Activated T-helper 2 cell treated with anti-CD3 and anti-CD28 coated beads, Interferon-gamma antibody, Interleukin-2, Interleukin-4, amounts not matched to agents 10 μg/mL and 5 μg/mL and 100 μg/mL, durations not matched to agents 14 hours and 24 hours and 36 hours (primary cell): ENCODE measurements around the gene UBA52. TPM values are rescaled to one million over a fixed set of nuclear protein-coding genes. Genes with fewer than 3 reads are reported as not detected.
A peak's percentile ranks its signal among the peaks of the same experiment; 100 is the strongest.
"Not testable (repeated sequence)": the region's sequence is repeated elsewhere in the genome, so short reads cannot be mapped to it uniquely, and the experiment has no call there.

Source experiments
- DNase-seq: peaks from one replicate; pipeline ENCODE4 v3.0.0; 2021; ENCODE audit warnings: low spot score
- H3K27ac Mint-ChIP-seq: one replicate; pipeline ENCODE4 v1.8.0; 2021; ENCODE audit warnings: mixed read lengths
- H3K27me3 Mint-ChIP-seq: one replicate; pipeline ENCODE4 v1.8.0; 2021; ENCODE audit warnings: low read depth, mixed read lengths
- H3K36me3 Mint-ChIP-seq: one replicate; pipeline ENCODE4 v1.8.0; 2021; ENCODE audit warnings: low read depth, mixed read lengths
- H3K4me1 Mint-ChIP-seq: one replicate; pipeline ENCODE4 v1.8.0; 2021; ENCODE audit warnings: low read depth, mixed read lengths
- H3K4me3 Mint-ChIP-seq: one replicate; pipeline ENCODE4 v1.8.0; 2021; ENCODE audit warnings: low read depth, mild to moderate bottlenecking, moderate library complexity, mixed read lengths
- H3K9me3 Mint-ChIP-seq: one replicate; pipeline ENCODE4 v1.8.0; 2021; ENCODE audit warnings: mixed read lengths
- intact Hi-C: fragments of 100-400 bp; cut with micrococcal nuclease; formaldehyde crosslinking; loops from one replicate; pipeline ENCODE4 v1.15.1; 2023
- total RNA-seq: library from RNA; stranded (reverse); gene quantifications from 2 replicates; pipeline ENCODE4 v1.2.3, GENCODE V29; 2022

The UBA52 gene
- total RNA-seq, 1 donor from 2014 or later = 1,579 TPM

GRCh38 chr19:18590273-18591272 lies 18.9 kb downstream of the UBA52 start:
- Mint-ChIP-seq H3K27me3 (peaks cover 7% of the 10 kb centered on the region), H3K9me3 (no peaks in the 10 kb centered on the region), H3K4me1 (peaks cover 30% of the 10 kb centered on the region), H3K27ac (peak overlapping the region; percentile 92), H3K36me3 (peaks cover 28% of the 10 kb centered on the region), H3K4me3 (peak overlapping the region; percentile 84)
- intact Hi-C loops = loop anchor here (5.0 kb wide), 1 partner anchor 257 kb away; no protein-coding TSS in a partner anchor
- no peak for DNase-seq

GRCh38 chr19:18591735-18592385 lies 20.2 kb downstream of the UBA52 start:
- intact Hi-C loops = loop anchor here (5.0 kb wide), 1 partner anchor 255 kb away; no protein-coding TSS in a partner anchor
- peaks cover 28% of the 10 kb centered on the region for H3K36me3 Mint-ChIP-seq
- H3K27me3 Mint-ChIP-seq = peaks cover 14% of the 10 kb centered on the region
- no peak overlapping the region for H3K27ac Mint-ChIP-seq
- no peak for DNase-seq
- H3K4me1 Mint-ChIP-seq = peaks cover 26% of the 10 kb centered on the region
- H3K4me3 Mint-ChIP-seq = peak overlapping the region; percentile 33
- no peaks in the 10 kb centered on the region for H3K9me3 Mint-ChIP-seq

GRCh38 chr19:18592732-18593131 lies 21.1 kb downstream of the UBA52 start:
- not testable (repeated sequence) for DNase-seq, H3K4me3 Mint-ChIP-seq, H3K9me3 Mint-ChIP-seq, H3K27ac Mint-ChIP-seq
- intact Hi-C loops = loop anchor here (5.0 kb wide), 1 partner anchor 255 kb away; no protein-coding TSS in a partner anchor
- Mint-ChIP-seq H3K36me3 (peaks cover 28% of the 10 kb centered on the region), H3K27me3 (peaks cover 14% of the 10 kb centered on the region), H3K4me1 (peaks cover 23% of the 10 kb centered on the region)

GRCh38 chr19:18593367-18594095 lies 21.9 kb downstream of the UBA52 start:
- Mint-ChIP-seq H3K9me3 (no peaks in the 10 kb centered on the region), H3K36me3 (peaks cover 28% of the 10 kb centered on the region), H3K4me3 (peak overlapping the region; percentile 9), H3K27me3 (peaks cover 14% of the 10 kb centered on the region), H3K27ac (no peak overlapping the region), H3K4me1 (peaks cover 17% of the 10 kb centered on the region)
- intact Hi-C loops = loop anchor here (5.0 kb wide), 1 partner anchor 254 kb away; no protein-coding TSS in a partner anchor
- DNase-seq = no peak

- peak; percentile 63 for DNase-seq
- peaks cover 16% of the 10 kb centered on the region for H3K27me3 Mint-ChIP-seq
- peaks cover 17% of the 10 kb centered on the region for H3K4me1 Mint-ChIP-seq
- peaks cover 28% of the 10 kb centered on the region for H3K36me3 Mint-ChIP-seq
- intact Hi-C loops = loop anchor here (5.0 kb wide), 1 partner anchor 253 kb away; no protein-coding TSS in a partner anchor
- peak overlapping the region; percentile 66 for H3K4me3 Mint-ChIP-seq
- no peak overlapping the region for H3K27ac Mint-ChIP-seq
- H3K9me3 Mint-ChIP-seq = no peaks in the 10 kb centered on the region
Observed at GRCh38 chr19:18594096-18594823, 22.6 kb downstream of the UBA52 start.

- Mint-ChIP-seq H3K4me1 (peaks cover 13% of the 10 kb centered on the region), H3K9me3 (no peaks in the 10 kb centered on the region), H3K4me3 (peak overlapping the region; percentile 66), H3K36me3 (peaks cover 24% of the 10 kb centered on the region), H3K27me3 (peaks cover 16% of the 10 kb centered on the region), H3K27ac (no peak overlapping the region)
- no peak for DNase-seq
- intact Hi-C loops = loop anchor here (5.0 kb wide), 1 partner anchor 252 kb away; no protein-coding TSS in a partner anchor
Observed at GRCh38 chr19:18594824-18595373, 23.2 kb downstream of the UBA52 start.

- Mint-ChIP-seq H3K27ac (no peak overlapping the region), H3K4me1 (peaks cover 9% of the 10 kb centered on the region), H3K27me3 (peaks cover 16% of the 10 kb centered on the region), H3K36me3 (peaks cover 19% of the 10 kb centered on the region), H3K9me3 (no peaks in the 10 kb centered on the region), H3K4me3 (peak overlapping the region; percentile 39)
- DNase-seq = no peak
- intact Hi-C loops = no loop called here
Observed at GRCh38 chr19:18595475-18595874, 23.8 kb downstream of the UBA52 start.

GRCh38 chr19:18596752-18597157 lies 25.1 kb downstream of the UBA52 start:
- H3K4me3 Mint-ChIP-seq = no peak overlapping the region
- intact Hi-C loops = no loop called here
- no peaks in the 10 kb centered on the region for H3K9me3 Mint-ChIP-seq
- H3K4me1 Mint-ChIP-seq = peaks cover 7% of the 10 kb centered on the region
- no peak overlapping the region for H3K27ac Mint-ChIP-seq
- H3K27me3 Mint-ChIP-seq = peaks cover 18% of the 10 kb centered on the region
- H3K36me3 Mint-ChIP-seq = peaks cover 8% of the 10 kb centered on the region
- DNase-seq = no peak

- peaks cover 7% of the 10 kb centered on the region for H3K4me1 Mint-ChIP-seq
- H3K9me3 Mint-ChIP-seq = no peaks in the 10 kb centered on the region
- no peak overlapping the region for H3K4me3 Mint-ChIP-seq
- no peak for DNase-seq
- peaks cover 28% of the 10 kb centered on the region for H3K27me3 Mint-ChIP-seq
- intact Hi-C loops = no loop called here
- H3K36me3 Mint-ChIP-seq = peaks cover 1% of the 10 kb centered on the region
- no peak overlapping the region for H3K27ac Mint-ChIP-seq
Observed at GRCh38 chr19:18597809-18598660, 26.4 kb downstream of the UBA52 start.

- no peaks in the 10 kb centered on the region for H3K9me3 Mint-ChIP-seq
- H3K36me3 Mint-ChIP-seq = no peaks in the 10 kb centered on the region
- H3K4me3 Mint-ChIP-seq = no peak overlapping the region
- H3K27ac Mint-ChIP-seq = no peak overlapping the region
- intact Hi-C loops = no loop called here
- no peak for DNase-seq
- H3K27me3 Mint-ChIP-seq = peaks cover 35% of the 10 kb centered on the region
- peaks cover 6% of the 10 kb centered on the region for H3K4me1 Mint-ChIP-seq
Observed at GRCh38 chr19:18599485-18599884, 27.8 kb downstream of the UBA52 start.
